BE2C (cell line): ENCODE results near the gene MAP7D1.

ENCODE experiments used
- DNase-seq: peaks from one replicate; pipeline ENCODE4 v3.0.0-alpha.2; 2020
- H3K27me3 ChIP-seq: fragments of 250-450 bp; sonication (Bioruptor Pico); 2 replicates; pipeline ENCODE4 v1.5.1; 2020; ENCODE audit warnings: mild to moderate bottlenecking
- H3K36me3 ChIP-seq: fragments of 250-450 bp; sonication (Bioruptor Pico); 2 replicates; pipeline ENCODE4 v1.5.1; 2020; ENCODE audit warnings: mild to moderate bottlenecking
- H3K4me1 ChIP-seq: fragments of 250-450 bp; sonication (Bioruptor Pico); 2 replicates; pipeline ENCODE4 v1.5.1; 2020
- H3K4me3 ChIP-seq: 2 replicates; pipeline ENCODE4 v1.5.1; 2011; ENCODE audit warnings: low read depth, low read length
- H3K9me3 ChIP-seq: fragments of 250-450 bp; sonication (Bioruptor Pico); 2 replicates; pipeline ENCODE4 v1.5.1; 2020
- CTCF ChIP-seq: IDR thresholded peaks from 2 replicates; pipeline ENCODE4 v1.5.1; 2012; ENCODE audit warnings: mild to moderate bottlenecking, low read depth, low read length

Gene MAP7D1

DNA sequence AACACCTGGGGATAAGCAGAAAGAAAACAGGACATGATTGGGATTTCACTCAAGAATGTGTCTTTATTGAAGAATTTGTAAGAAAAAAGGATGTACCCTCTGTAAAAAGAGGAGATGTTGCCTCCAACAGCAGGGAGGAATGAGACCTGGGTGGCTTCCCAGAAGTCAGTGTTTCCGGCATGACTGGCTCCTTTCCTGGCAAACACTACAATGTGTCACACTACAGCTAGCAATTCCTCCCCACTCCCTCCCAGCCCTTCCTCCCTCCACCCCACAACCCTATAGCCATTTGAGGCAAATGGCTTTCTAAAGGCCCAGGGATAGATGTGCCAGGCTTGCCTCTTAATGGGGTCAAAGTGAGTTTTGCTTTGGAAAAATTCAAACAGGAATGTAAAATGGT lies 19.4 kb upstream of the MAP7D1 start:
- DNase-seq = no peak
- Histone ChIP-seq H3K4me1 (no peaks in the 10 kb centered on the region), H3K36me3 (no peaks in the 10 kb centered on the region; the same call in 1 of the 2 replicates), H3K9me3 (no peaks in the 10 kb centered on the region), H3K27me3 (no peaks in the 10 kb centered on the region), H3K4me3 (no peak overlapping the region)
- TF ChIP-seq CTCF = no peak

- Histone ChIP-seq H3K36me3 (no peaks in the 10 kb centered on the region; the same call in 1 of the 2 replicates), H3K4me1 (no peaks in the 10 kb centered on the region), H3K9me3 (no peaks in the 10 kb centered on the region), H3K27me3 (no peaks in the 10 kb centered on the region), H3K4me3 (no peak overlapping the region)
- TF ChIP-seq CTCF = no peak
- DNase-seq = no peak
Measured at GRCh38 chr1:36137226-36137625, 18.7 kb upstream of the MAP7D1 start.

- no peak for TF ChIP-seq CTCF
- no peak for DNase-seq
- no peaks in the 10 kb centered on the region for H3K4me1 ChIP-seq
- H3K4me3 ChIP-seq = no peak overlapping the region
- no peaks in the 10 kb centered on the region; the same call in 1 of the 2 replicates for H3K36me3 ChIP-seq
- no peaks in the 10 kb centered on the region for H3K9me3 ChIP-seq
- no peaks in the 10 kb centered on the region for H3K27me3 ChIP-seq
Measured at GRCh38 chr1:36137776-36138175, 18.2 kb upstream of the MAP7D1 start.

- no peak for TF ChIP-seq CTCF
- H3K36me3 ChIP-seq = no peaks in the 10 kb centered on the region; the same call in 1 of the 2 replicates
- H3K9me3 ChIP-seq = no peaks in the 10 kb centered on the region
- no peak overlapping the region for H3K4me3 ChIP-seq
- no peaks in the 10 kb centered on the region for H3K4me1 ChIP-seq
- no peak for DNase-seq
- no peaks in the 10 kb centered on the region for H3K27me3 ChIP-seq
Measured at GRCh38 chr1:36139521-36139920, 16.4 kb upstream of the MAP7D1 start.

DNA sequence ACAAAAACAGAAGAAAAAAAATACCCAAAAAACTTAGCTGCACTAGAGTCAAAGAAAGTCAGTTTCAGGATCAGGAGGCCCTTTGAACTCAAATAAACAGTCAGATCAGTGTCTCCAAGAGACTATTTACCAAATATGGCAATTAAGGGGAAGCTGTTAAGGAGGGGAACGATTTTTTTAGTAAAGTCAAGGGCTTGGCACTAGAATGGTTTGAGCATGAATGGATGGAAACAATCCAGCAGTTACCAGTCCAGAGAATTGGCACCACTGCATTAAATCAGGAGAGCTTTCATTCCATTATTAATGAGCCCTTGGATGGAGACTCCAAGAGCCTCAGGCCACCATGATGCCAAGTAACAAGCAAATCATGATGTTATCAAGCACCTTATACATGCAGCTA lies 13.8 kb upstream of the MAP7D1 start:
- H3K27me3 ChIP-seq = no peaks in the 10 kb centered on the region
- no peak for TF ChIP-seq CTCF
- H3K4me1 ChIP-seq = no peaks in the 10 kb centered on the region
- no peaks in the 10 kb centered on the region for H3K9me3 ChIP-seq
- no peak overlapping the region for H3K4me3 ChIP-seq
- no peak for DNase-seq
- H3K36me3 ChIP-seq = no peaks in the 10 kb centered on the region; the same call in 1 of the 2 replicates

DNA sequence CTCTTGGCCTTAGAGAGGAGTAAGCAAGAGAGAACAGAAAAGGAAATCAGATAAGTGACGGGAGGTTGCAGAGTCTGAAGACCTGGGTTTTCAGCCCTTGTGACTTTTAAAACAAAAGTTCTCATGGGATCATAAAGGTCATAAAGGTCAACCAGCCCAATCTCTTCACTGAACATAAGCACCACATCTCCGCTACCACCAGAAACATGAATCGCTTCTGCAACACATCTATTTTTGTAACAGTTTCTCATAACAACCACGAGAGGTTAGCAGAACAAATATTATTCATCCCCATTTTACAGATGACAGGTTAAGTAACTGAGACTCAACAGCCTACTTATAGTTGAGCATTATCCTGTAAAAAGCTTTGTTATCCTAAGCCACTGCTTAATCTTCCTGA lies 12.5 kb upstream of the MAP7D1 start:
- TF ChIP-seq CTCF = no peak
- DNase-seq = no peak
- H3K27me3 ChIP-seq = no peaks in the 10 kb centered on the region
- no peak overlapping the region for H3K4me3 ChIP-seq
- H3K36me3 ChIP-seq = no peaks in the 10 kb centered on the region; the same call in 1 of the 2 replicates
- H3K9me3 ChIP-seq = no peaks in the 10 kb centered on the region
- H3K4me1 ChIP-seq = no peaks in the 10 kb centered on the region
